ENCODE measurements around the gene KDM4B. TPM values are rescaled to one million over a fixed set of nuclear protein-coding genes. Genes with fewer than 3 reads are reported as not detected.

The KDM4B gene
- total and polyA plus RNA-seq, 9 of the 15 experiments (the other 6 are each of a cell fraction or from before 2014, with no cell fraction given): 0.21 to 29.9 (median 7.3) TPM

DNA sequence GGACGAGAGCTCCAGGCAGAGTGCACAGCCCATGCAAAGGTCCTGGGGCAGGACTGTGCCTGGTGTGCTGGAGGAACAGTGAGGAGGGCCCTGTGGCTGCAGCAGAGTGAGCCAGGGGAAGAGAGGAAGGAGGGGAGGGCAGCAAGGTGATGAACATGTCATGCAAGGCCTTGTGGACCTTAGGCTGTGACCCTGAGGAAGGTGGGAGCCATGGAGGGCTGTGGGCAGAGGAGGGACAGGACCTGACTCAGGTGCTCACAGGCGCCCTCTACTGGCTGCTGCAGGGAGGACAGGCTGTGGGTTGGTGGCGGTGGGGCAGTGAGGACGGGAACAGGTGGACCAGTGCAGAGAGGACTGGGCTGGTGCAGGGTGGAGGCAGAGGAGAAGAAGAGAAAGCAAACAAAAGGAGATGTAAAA lies 201.4 kb downstream of the KDM4B start (continued):
- TF ChIP-seq, protein P1, sequence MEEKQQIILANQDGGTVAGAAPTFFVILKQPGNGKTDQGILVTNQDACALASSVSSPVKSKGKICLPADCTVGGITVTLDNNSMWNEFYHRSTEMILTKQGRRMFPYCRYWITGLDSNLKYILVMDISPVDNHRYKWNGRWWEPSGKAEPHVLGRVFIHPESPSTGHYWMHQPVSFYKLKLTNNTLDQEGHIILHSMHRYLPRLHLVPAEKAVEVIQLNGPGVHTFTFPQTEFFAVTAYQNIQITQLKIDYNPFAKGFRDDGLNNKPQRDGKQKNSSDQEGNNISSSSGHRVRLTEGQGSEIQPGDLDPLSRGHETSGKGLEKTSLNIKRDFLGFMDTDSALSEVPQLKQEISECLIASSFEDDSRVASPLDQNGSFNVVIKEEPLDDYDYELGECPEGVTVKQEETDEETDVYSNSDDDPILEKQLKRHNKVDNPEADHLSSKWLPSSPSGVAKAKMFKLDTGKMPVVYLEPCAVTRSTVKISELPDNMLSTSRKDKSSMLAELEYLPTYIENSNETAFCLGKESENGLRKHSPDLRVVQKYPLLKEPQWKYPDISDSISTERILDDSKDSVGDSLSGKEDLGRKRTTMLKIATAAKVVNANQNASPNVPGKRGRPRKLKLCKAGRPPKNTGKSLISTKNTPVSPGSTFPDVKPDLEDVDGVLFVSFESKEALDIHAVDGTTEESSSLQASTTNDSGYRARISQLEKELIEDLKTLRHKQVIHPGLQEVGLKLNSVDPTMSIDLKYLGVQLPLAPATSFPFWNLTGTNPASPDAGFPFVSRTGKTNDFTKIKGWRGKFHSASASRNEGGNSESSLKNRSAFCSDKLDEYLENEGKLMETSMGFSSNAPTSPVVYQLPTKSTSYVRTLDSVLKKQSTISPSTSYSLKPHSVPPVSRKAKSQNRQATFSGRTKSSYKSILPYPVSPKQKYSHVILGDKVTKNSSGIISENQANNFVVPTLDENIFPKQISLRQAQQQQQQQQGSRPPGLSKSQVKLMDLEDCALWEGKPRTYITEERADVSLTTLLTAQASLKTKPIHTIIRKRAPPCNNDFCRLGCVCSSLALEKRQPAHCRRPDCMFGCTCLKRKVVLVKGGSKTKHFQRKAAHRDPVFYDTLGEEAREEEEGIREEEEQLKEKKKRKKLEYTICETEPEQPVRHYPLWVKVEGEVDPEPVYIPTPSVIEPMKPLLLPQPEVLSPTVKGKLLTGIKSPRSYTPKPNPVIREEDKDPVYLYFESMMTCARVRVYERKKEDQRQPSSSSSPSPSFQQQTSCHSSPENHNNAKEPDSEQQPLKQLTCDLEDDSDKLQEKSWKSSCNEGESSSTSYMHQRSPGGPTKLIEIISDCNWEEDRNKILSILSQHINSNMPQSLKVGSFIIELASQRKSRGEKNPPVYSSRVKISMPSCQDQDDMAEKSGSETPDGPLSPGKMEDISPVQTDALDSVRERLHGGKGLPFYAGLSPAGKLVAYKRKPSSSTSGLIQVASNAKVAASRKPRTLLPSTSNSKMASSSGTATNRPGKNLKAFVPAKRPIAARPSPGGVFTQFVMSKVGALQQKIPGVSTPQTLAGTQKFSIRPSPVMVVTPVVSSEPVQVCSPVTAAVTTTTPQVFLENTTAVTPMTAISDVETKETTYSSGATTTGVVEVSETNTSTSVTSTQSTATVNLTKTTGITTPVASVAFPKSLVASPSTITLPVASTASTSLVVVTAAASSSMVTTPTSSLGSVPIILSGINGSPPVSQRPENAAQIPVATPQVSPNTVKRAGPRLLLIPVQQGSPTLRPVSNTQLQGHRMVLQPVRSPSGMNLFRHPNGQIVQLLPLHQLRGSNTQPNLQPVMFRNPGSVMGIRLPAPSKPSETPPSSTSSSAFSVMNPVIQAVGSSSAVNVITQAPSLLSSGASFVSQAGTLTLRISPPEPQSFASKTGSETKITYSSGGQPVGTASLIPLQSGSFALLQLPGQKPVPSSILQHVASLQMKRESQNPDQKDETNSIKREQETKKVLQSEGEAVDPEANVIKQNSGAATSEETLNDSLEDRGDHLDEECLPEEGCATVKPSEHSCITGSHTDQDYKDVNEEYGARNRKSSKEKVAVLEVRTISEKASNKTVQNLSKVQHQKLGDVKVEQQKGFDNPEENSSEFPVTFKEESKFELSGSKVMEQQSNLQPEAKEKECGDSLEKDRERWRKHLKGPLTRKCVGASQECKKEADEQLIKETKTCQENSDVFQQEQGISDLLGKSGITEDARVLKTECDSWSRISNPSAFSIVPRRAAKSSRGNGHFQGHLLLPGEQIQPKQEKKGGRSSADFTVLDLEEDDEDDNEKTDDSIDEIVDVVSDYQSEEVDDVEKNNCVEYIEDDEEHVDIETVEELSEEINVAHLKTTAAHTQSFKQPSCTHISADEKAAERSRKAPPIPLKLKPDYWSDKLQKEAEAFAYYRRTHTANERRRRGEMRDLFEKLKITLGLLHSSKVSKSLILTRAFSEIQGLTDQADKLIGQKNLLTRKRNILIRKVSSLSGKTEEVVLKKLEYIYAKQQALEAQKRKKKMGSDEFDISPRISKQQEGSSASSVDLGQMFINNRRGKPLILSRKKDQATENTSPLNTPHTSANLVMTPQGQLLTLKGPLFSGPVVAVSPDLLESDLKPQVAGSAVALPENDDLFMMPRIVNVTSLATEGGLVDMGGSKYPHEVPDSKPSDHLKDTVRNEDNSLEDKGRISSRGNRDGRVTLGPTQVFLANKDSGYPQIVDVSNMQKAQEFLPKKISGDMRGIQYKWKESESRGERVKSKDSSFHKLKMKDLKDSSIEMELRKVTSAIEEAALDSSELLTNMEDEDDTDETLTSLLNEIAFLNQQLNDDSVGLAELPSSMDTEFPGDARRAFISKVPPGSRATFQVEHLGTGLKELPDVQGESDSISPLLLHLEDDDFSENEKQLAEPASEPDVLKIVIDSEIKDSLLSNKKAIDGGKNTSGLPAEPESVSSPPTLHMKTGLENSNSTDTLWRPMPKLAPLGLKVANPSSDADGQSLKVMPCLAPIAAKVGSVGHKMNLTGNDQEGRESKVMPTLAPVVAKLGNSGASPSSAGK (IDR thresholded peaks at IDR 0.05): no peak
- TF ChIP-seq TAL1 (IDR thresholded peaks at IDR 0.05) (no peak), CCNT2 (IDR thresholded peaks at IDR 0.05; ENCODE audit: borderline replicate concordance, extremely low read depth, insufficient read length, low read depth, low read length) (no peak), RCOR1 (IDR thresholded peaks at IDR 0.05; ENCODE audit: borderline replicate concordance in 1 of 2, low read depth in 2 of 2, low read length in 2 of 2) (peak; percentile 17 to 81; a peak in 3 of 4 replicates), EP300 (IDR thresholded peaks at IDR 0.05; ENCODE audit: low read length) (no peak), ZNF146 (CRISPR knock-in tag; IDR thresholded peaks at IDR 0.05; ENCODE audit: unreplicated experiment) (no peak), ZNF311 (CRISPR knock-in tag; IDR thresholded peaks at IDR 0.05) (no peak), PPARD (CRISPR knock-in tag; IDR thresholded peaks at IDR 0.05) (no peak)
